ENCODE results near the gene ZNF827.

Gene ZNF827

DNA sequence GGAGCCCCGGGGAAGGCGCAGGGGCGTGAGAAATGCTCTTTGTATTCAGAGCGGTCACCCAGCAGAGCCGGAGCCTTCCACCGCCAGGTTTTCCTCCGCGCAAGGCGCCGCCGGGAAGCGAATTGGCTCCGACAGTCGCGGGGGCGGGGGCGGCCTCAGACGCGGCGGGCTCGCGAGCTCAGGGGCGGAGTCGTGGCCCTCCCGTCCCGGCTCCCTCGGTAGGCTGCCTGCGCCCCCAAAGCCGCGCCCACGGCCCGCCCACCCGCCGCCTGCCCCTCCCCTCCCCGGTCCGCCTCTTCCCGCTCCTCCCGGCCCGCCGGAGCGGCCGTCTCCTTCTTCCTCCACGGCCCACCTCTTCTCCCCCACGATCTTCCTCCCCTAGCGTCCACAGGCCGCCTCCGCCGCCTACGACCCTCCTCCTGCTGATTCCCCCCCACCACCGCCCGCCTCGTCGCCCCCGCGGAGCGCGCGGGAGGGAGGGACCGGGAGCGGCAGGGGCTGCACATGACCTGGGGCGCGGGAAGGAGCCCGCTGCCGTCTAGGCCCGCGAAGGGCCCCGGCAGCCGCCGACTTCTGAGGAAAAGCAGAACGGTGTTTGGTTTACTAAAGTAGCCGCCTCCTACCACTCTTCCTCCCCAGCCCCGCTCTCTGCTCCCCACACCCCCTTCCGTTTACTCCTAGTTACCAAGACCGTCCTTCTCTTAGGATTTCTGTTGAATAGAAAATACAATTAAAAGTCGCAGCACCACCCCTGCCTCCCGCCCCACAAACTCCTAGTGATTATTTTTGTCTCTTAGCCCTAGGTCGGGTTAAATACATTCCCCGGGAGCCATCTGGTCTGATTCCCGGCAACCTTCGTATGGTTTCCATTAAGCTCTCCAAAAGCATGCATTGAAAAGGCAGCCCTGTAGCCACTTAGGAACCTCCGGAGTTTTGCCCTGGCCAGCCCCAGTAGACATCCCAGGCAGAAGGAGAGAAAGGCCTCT, 205.4 kb downstream of the ZNF827 start:
- DNase-seq = peak; percentile 55 to 79 (median 67)
- Histone ChIP-seq H3K9me3 (ENCODE audit: control insufficient read depth, low read length) (no peaks in the 10 kb centered on the region), H3K27me3 (replicated peaks; ENCODE audit: control insufficient read depth, insufficient read depth, low read length, poor library complexity, severe bottlenecking) (no peaks in the 10 kb centered on the region), H3K4me3 (ENCODE audit: insufficient read depth, low read depth, low read length, poor library complexity, severe bottlenecking) (peak overlapping the region; percentile 86), H3K27ac (ENCODE audit: insufficient read depth, low read length, poor library complexity, severe bottlenecking) (peak overlapping the region; percentile 64), H3K36me3 (ENCODE audit: control insufficient read depth, insufficient read depth, low read length) (no peaks in the 10 kb centered on the region), H3K4me1 (ENCODE audit: control insufficient read depth, insufficient read depth, low read length, poor library complexity, severe bottlenecking) (peaks cover 3% of the 10 kb centered on the region)

DNA sequence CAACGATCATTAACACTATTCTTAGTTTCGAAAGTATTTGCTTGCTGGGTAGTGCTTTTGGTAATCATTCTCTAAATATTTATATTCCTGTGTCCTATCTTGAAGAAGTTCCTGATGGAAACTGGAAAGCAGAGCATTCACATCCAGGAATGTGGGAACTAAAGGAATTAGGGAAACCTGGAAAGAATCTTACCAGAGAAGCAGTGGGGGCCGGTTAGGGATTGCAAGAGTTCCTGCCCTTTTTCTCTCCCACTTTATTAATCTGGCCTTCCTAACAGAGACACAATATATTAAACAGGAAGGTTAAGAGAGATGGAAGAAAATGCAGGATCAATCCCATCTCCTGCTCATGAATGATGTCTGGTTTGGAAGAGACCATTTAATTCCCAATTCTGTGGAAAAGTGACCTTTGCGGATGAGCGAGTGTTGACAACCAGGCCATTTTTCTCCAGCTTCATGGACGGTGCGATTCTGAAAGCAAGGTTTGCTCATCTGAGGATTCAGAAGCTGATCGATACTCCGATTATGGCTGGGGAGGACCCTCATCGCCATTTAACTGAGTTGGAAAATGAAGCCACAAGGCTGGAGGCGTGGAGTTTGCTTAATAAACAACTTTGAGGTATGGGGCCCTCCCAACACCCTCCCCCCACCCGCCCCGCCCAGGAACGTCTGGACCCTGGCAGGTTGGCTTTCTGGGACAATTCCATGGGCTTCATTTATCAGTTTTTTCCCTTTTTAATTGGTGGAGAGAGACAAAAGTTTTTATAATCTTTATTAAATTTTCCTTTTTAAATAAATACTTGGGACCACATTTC, 206.4 kb downstream of the ZNF827 start:
- DNase-seq = no peak

DNA sequence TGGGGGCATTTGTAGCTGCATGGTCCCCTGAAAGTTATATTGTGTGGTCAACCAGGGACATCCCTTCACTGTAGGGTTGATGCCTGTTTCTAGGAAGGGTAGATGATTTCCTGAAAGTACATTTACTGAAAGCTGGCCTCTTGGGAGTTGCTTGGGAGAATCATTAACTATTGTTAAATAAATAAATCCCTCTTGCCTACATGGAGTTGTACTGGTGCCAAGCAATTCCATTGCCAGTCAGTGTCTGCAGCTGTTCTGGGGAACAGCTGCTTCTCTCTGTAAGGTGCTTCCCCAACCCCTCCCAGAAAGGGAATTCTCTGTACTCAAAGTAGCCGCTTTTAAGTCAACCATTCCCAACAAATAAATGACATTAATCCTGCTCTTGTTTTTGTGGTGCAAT, 207.6 kb downstream of the ZNF827 start:
- no peaks in the 10 kb centered on the region for H3K27me3 ChIP-seq (replicated peaks; ENCODE audit: control insufficient read depth, insufficient read depth, low read length, poor library complexity, severe bottlenecking)
- no peak overlapping the region for H3K27ac ChIP-seq (ENCODE audit: insufficient read depth, low read length, poor library complexity, severe bottlenecking)
- H3K36me3 ChIP-seq (ENCODE audit: control insufficient read depth, insufficient read depth, low read length) = no peaks in the 10 kb centered on the region
- DNase-seq = no peak
- H3K4me1 ChIP-seq (ENCODE audit: control insufficient read depth, insufficient read depth, low read length, poor library complexity, severe bottlenecking) = peaks cover 3% of the 10 kb centered on the region
- no peak overlapping the region for H3K4me3 ChIP-seq (ENCODE audit: insufficient read depth, low read depth, low read length, poor library complexity, severe bottlenecking)
- H3K9me3 ChIP-seq (ENCODE audit: control insufficient read depth, low read length) = no peaks in the 10 kb centered on the region

More for the DNA sequence above, 206.4 kb downstream of the ZNF827 start:
- Histone ChIP-seq H3K27me3 (replicated peaks; ENCODE audit: control insufficient read depth, insufficient read depth, low read length, poor library complexity, severe bottlenecking) (no peaks in the 10 kb centered on the region), H3K36me3 (ENCODE audit: control insufficient read depth, insufficient read depth, low read length) (no peaks in the 10 kb centered on the region), H3K9me3 (ENCODE audit: control insufficient read depth, low read length) (no peaks in the 10 kb centered on the region), H3K4me1 (ENCODE audit: control insufficient read depth, insufficient read depth, low read length, poor library complexity, severe bottlenecking) (peaks cover 3% of the 10 kb centered on the region), H3K27ac (ENCODE audit: insufficient read depth, low read length, poor library complexity, severe bottlenecking) (no peak overlapping the region), H3K4me3 (ENCODE audit: insufficient read depth, low read depth, low read length, poor library complexity, severe bottlenecking) (peak overlapping the region; percentile 86)

GRCh38 chr4:145730026-145730425, 208.6 kb downstream of the ZNF827 start:
- Histone ChIP-seq H3K27me3 (replicated peaks; ENCODE audit: control insufficient read depth, insufficient read depth, low read length, poor library complexity, severe bottlenecking) (no peaks in the 10 kb centered on the region), H3K9me3 (ENCODE audit: control insufficient read depth, low read length) (no peaks in the 10 kb centered on the region), H3K4me3 (ENCODE audit: insufficient read depth, low read depth, low read length, poor library complexity, severe bottlenecking) (no peak overlapping the region), H3K36me3 (ENCODE audit: control insufficient read depth, insufficient read depth, low read length) (no peaks in the 10 kb centered on the region), H3K4me1 (ENCODE audit: control insufficient read depth, insufficient read depth, low read length, poor library complexity, severe bottlenecking) (peaks cover 3% of the 10 kb centered on the region), H3K27ac (ENCODE audit: insufficient read depth, low read length, poor library complexity, severe bottlenecking) (no peak overlapping the region)
- no peak for DNase-seq

- Histone ChIP-seq H3K4me1 (ENCODE audit: control insufficient read depth, insufficient read depth, low read length, poor library complexity, severe bottlenecking) (no peaks in the 10 kb centered on the region), H3K27ac (ENCODE audit: insufficient read depth, low read length, poor library complexity, severe bottlenecking) (no peak overlapping the region), H3K27me3 (replicated peaks; ENCODE audit: control insufficient read depth, insufficient read depth, low read length, poor library complexity, severe bottlenecking) (no peaks in the 10 kb centered on the region), H3K36me3 (ENCODE audit: control insufficient read depth, insufficient read depth, low read length) (no peaks in the 10 kb centered on the region), H3K4me3 (ENCODE audit: insufficient read depth, low read depth, low read length, poor library complexity, severe bottlenecking) (no peak overlapping the region), H3K9me3 (ENCODE audit: control insufficient read depth, low read length) (no peaks in the 10 kb centered on the region)
- no peak for DNase-seq
Observed at GRCh38 chr4:145723336-145723735, 215.3 kb downstream of the ZNF827 start.

DNA sequence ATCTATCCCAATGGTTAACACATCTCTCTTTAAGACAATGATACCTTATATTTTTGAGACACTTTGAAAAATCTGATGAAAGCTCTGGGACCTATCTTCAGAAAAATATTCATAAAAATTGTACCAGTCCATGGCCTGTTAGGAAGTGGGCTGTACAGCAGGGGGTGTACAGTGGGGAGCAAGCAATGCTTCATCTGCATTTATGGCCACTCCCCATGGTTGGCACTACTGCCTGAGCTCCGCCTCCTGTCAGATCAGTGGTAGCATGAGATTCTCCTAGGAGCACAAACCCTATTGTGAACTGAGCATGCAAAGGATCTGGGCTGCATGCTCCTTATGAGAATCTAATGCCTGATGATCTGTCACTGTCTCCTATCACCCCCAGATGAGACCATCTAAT, 216.1 kb downstream of the ZNF827 start:
- H3K27me3 ChIP-seq (replicated peaks; ENCODE audit: control insufficient read depth, insufficient read depth, low read length, poor library complexity, severe bottlenecking) = no peaks in the 10 kb centered on the region
- no peak overlapping the region for H3K27ac ChIP-seq (ENCODE audit: insufficient read depth, low read length, poor library complexity, severe bottlenecking)
- DNase-seq = no peak
- H3K4me1 ChIP-seq (ENCODE audit: control insufficient read depth, insufficient read depth, low read length, poor library complexity, severe bottlenecking) = no peaks in the 10 kb centered on the region
- no peaks in the 10 kb centered on the region for H3K9me3 ChIP-seq (ENCODE audit: control insufficient read depth, low read length)
- H3K36me3 ChIP-seq (ENCODE audit: control insufficient read depth, insufficient read depth, low read length) = no peaks in the 10 kb centered on the region
- no peak overlapping the region for H3K4me3 ChIP-seq (ENCODE audit: insufficient read depth, low read depth, low read length, poor library complexity, severe bottlenecking)

GRCh38 chr4:145720656-145721055, 218.0 kb downstream of the ZNF827 start:
- DNase-seq = no peak
- no peaks in the 10 kb centered on the region for H3K4me1 ChIP-seq (ENCODE audit: control insufficient read depth, insufficient read depth, low read length, poor library complexity, severe bottlenecking)
- H3K36me3 ChIP-seq (ENCODE audit: control insufficient read depth, insufficient read depth, low read length) = no peaks in the 10 kb centered on the region
- no peaks in the 10 kb centered on the region for H3K9me3 ChIP-seq (ENCODE audit: control insufficient read depth, low read length)
- H3K4me3 ChIP-seq (ENCODE audit: insufficient read depth, low read depth, low read length, poor library complexity, severe bottlenecking) = no peak overlapping the region
- H3K27ac ChIP-seq (ENCODE audit: insufficient read depth, low read length, poor library complexity, severe bottlenecking) = no peak overlapping the region
- no peaks in the 10 kb centered on the region for H3K27me3 ChIP-seq (replicated peaks; ENCODE audit: control insufficient read depth, insufficient read depth, low read length, poor library complexity, severe bottlenecking)

- Histone ChIP-seq H3K27ac (ENCODE audit: insufficient read depth, low read length, poor library complexity, severe bottlenecking) (no peak overlapping the region), H3K4me3 (ENCODE audit: insufficient read depth, low read depth, low read length, poor library complexity, severe bottlenecking) (no peak overlapping the region), H3K27me3 (replicated peaks; ENCODE audit: control insufficient read depth, insufficient read depth, low read length, poor library complexity, severe bottlenecking) (no peaks in the 10 kb centered on the region), H3K36me3 (ENCODE audit: control insufficient read depth, insufficient read depth, low read length) (no peaks in the 10 kb centered on the region), H3K9me3 (ENCODE audit: control insufficient read depth, low read length) (no peaks in the 10 kb centered on the region), H3K4me1 (ENCODE audit: control insufficient read depth, insufficient read depth, low read length, poor library complexity, severe bottlenecking) (no peaks in the 10 kb centered on the region)
- no peak for DNase-seq
Observed at GRCh38 chr4:145719752-145720624, 218.6 kb downstream of the ZNF827 start.

- H3K9me3 ChIP-seq (ENCODE audit: control insufficient read depth, low read length) = no peaks in the 10 kb centered on the region
- no peaks in the 10 kb centered on the region for H3K27me3 ChIP-seq (replicated peaks; ENCODE audit: control insufficient read depth, insufficient read depth, low read length, poor library complexity, severe bottlenecking)
- H3K36me3 ChIP-seq (ENCODE audit: control insufficient read depth, insufficient read depth, low read length) = no peaks in the 10 kb centered on the region
- DNase-seq = no peak
- H3K27ac ChIP-seq (ENCODE audit: insufficient read depth, low read length, poor library complexity, severe bottlenecking) = no peak overlapping the region
- H3K4me3 ChIP-seq (ENCODE audit: insufficient read depth, low read depth, low read length, poor library complexity, severe bottlenecking) = no peak overlapping the region
- H3K4me1 ChIP-seq (ENCODE audit: control insufficient read depth, insufficient read depth, low read length, poor library complexity, severe bottlenecking) = no peaks in the 10 kb centered on the region
Observed at GRCh38 chr4:145716661-145717200, 221.9 kb downstream of the ZNF827 start.
